H1 (cell line): ENCODE data around the gene RGS3. TPM values are rescaled to one million over a fixed set of nuclear protein-coding genes. Genes with fewer than 3 reads are reported as not detected.

Source experiments
- CTCF ChIA-PET: fragments of 300-600 bp; sonication (Branson Sonifier 250); formaldehyde crosslinking; loops from one replicate; lab custom pipeline; 2021; ENCODE audit not compliant: partially characterized antibody; lab: Charles Lee
- POLR2A ChIA-PET: fragments of 300-600 bp; sonication (Branson Sonifier 250); formaldehyde crosslinking; loops from one replicate; lab custom pipeline; 2021; ENCODE audit warnings: inconsistent platforms; ENCODE audit not compliant: partially characterized antibody; lab: Charles Lee
- DNase-seq, 2 experiments: peaks; one replicate each; pipeline versions ENCODE4 v3.0.0 to v3.0.0-alpha.2; 2010 to 2022; ENCODE audit warnings: low spot score in 2 of 2, low read depth in 1 of 2, mixed read lengths in 1 of 2
- FAIRE-seq: peaks from 2 replicates; lab custom pipeline; 2011; peaks lifted over from hg19 to GRCh38; lab: Jason Lieb, UNC
- H2AFZ ChIP-seq: 2 replicates; pipeline ENCODE4 v1.8.1; 2012; ENCODE audit warnings: low read length, inconsistent platforms
- H2AK5ac ChIP-seq: 2 replicates; pipeline ENCODE4 v1.6.1; 2013; ENCODE audit warnings: low read depth, low read length
- H2BK120ac ChIP-seq: replicated peaks from 2 replicates; pipeline ENCODE3; 2013; ENCODE audit warnings: low read depth, low read length, inconsistent platforms
- H2BK12ac ChIP-seq: 2 replicates; pipeline ENCODE4 v1.6.1; 2013; ENCODE audit warnings: low read depth, low read length
- H2BK15ac ChIP-seq: 2 replicates; pipeline ENCODE4 v1.6.1; 2013; ENCODE audit warnings: low read length
- H2BK20ac ChIP-seq: 2 replicates; pipeline ENCODE4 v1.6.1; 2013; ENCODE audit warnings: low read length
- H2BK5ac ChIP-seq: 2 replicates; pipeline ENCODE4 v1.6.1; 2013; ENCODE audit warnings: low read depth, low read length
- H3K14ac ChIP-seq: 2 replicates; pipeline ENCODE4 v1.6.1; 2013; ENCODE audit warnings: inconsistent platforms; ENCODE audit not compliant: insufficient read length
- H3K18ac ChIP-seq: 2 replicates; pipeline ENCODE4 v1.6.1; 2013; ENCODE audit warnings: low read length; ENCODE audit errors: extremely low read depth
- H3K23ac ChIP-seq: 2 replicates; pipeline ENCODE4 v1.6.1; 2013; ENCODE audit warnings: inconsistent platforms; ENCODE audit not compliant: insufficient read length
- H3K23me2 ChIP-seq: 2 replicates; pipeline ENCODE4 v1.6.1; 2013; ENCODE audit warnings: low read depth, low read length
- H3K27ac ChIP-seq: 2 replicates; pipeline ENCODE4 v1.6.1; 2011; ENCODE audit warnings: low read depth, low read length, inconsistent platforms
- H3K27me3 ChIP-seq, 4 experiments: replicated peaks in 1 of 4; 1 replicate in 1 of 4; 2 replicates in 3 of 4; pipeline versions ENCODE4 v1.6.1 to v1.8.1; 2011 to 2013; ENCODE audit warnings: low read length in 3 of 4, mild to moderate bottlenecking in 3 of 4, inconsistent platforms in 2 of 4, mixed read lengths in 2 of 4, moderate library complexity in 1 of 4; ENCODE audit not compliant: control insufficient read depth in 3 of 4, insufficient read depth in 3 of 4; ENCODE audit errors: extremely low read depth in 1 of 4
- H3K36me3 ChIP-seq, 4 experiments: 2 replicates each; pipeline versions ENCODE4 v1.6.1 to v1.8.1; 2011 to 2013; ENCODE audit warnings: mild to moderate bottlenecking in 4 of 4, low read length in 3 of 4, moderate library complexity in 2 of 4, control low read depth in 1 of 4, inconsistent platforms in 1 of 4; ENCODE audit not compliant: insufficient read depth in 4 of 4, control insufficient read depth in 2 of 4
- H3K4ac ChIP-seq: replicated peaks from 2 replicates; pipeline ENCODE3; 2013; ENCODE audit warnings: low read length, low read depth, mixed read lengths, inconsistent platforms; ENCODE audit not compliant: insufficient read length
- H3K4me1 ChIP-seq, 4 experiments: replicated peaks in 1 of 4; 1 replicate in 1 of 4; 2 replicates in 3 of 4; pipeline versions ENCODE4 v1.6.1 to v1.8.1; 2011 to 2013; ENCODE audit warnings: low read length in 3 of 4, inconsistent platforms in 2 of 4, mixed read lengths in 1 of 4; ENCODE audit not compliant: insufficient read depth in 4 of 4, control insufficient read depth in 3 of 4
- H3K4me2 ChIP-seq, 2 experiments: 2 replicates each; pipeline versions ENCODE4 v1.6.1 to v1.8.1; 2011 to 2013; ENCODE audit warnings: low read depth in 2 of 2, low read length in 2 of 2, control low read depth in 1 of 2, inconsistent platforms in 1 of 2, mild to moderate bottlenecking in 1 of 2; ENCODE audit not compliant: insufficient read depth in 1 of 2
- H3K4me3 ChIP-seq, 4 experiments: fragments of 200-600, 300-600 bp in 1 of 4; sonication (generic), shearing (Covaris generic), sonication (Bioruptor Twin) in 1 of 4; 2 replicates each; pipeline versions ENCODE4 v1.5.1 to v1.8.1; 2011 to 2016; ENCODE audit warnings: low read length in 4 of 4, low read depth in 3 of 4, control low read depth in 2 of 4, inconsistent platforms in 2 of 4, mild to moderate bottlenecking in 2 of 4, mixed read lengths in 1 of 4, moderate library complexity in 1 of 4; ENCODE audit not compliant: insufficient read depth in 2 of 4; ENCODE audit errors: extremely low read depth in 1 of 4
- H3K56ac ChIP-seq: replicated peaks from 2 replicates; pipeline ENCODE3; 2013; ENCODE audit warnings: low read depth, mild to moderate bottlenecking, mixed read lengths, low read length, inconsistent platforms; ENCODE audit not compliant: insufficient read length
- H3K79me1 ChIP-seq: 2 replicates; pipeline ENCODE4 v1.6.1; 2013; ENCODE audit warnings: low read depth, low read length, control low read depth
- H3K79me2 ChIP-seq, 2 experiments: 2 replicates each; pipeline versions ENCODE4 v1.6.1 to v1.8.1; 2012 to 2013; ENCODE audit warnings: low read length in 2 of 2, mild to moderate bottlenecking in 2 of 2, inconsistent platforms in 1 of 2; ENCODE audit not compliant: insufficient read depth in 2 of 2, control insufficient read depth in 1 of 2
- H3K9ac ChIP-seq, 4 experiments: replicated peaks in 1 of 4; 1 replicate in 1 of 4; 2 replicates in 3 of 4; pipeline versions ENCODE4 v1.6.1 to v1.8.1; 2011 to 2013; ENCODE audit warnings: low read depth in 3 of 4, low read length in 3 of 4, control low read depth in 2 of 4, mild to moderate bottlenecking in 2 of 4, moderate library complexity in 2 of 4, inconsistent platforms in 1 of 4; ENCODE audit errors: extremely low read depth in 1 of 4
- H3K9me3 ChIP-seq, 2 experiments: 2 replicates each; pipeline versions ENCODE4 v1.6.1 to v1.8.1; 2012 to 2013; ENCODE audit warnings: mild to moderate bottlenecking in 2 of 2, moderate library complexity in 2 of 2, control low read depth in 1 of 2, inconsistent platforms in 1 of 2, low read depth in 1 of 2, low read length in 1 of 2, mixed read lengths in 1 of 2; ENCODE audit not compliant: insufficient read depth in 2 of 2
- H4K20me1 ChIP-seq, 2 experiments: replicated peaks in 1 of 2; 2 replicates each; pipeline versions ENCODE3 to v1.8.1; 2011 to 2013; ENCODE audit warnings: inconsistent platforms in 2 of 2, low read length in 2 of 2, mild to moderate bottlenecking in 1 of 2; ENCODE audit not compliant: insufficient read depth in 2 of 2, control insufficient read depth in 1 of 2
- H4K5ac ChIP-seq: 2 replicates; pipeline ENCODE4 v1.6.1; 2013; ENCODE audit warnings: low read length, low read depth, mixed read lengths, inconsistent platforms; ENCODE audit not compliant: insufficient read length
- H4K8ac ChIP-seq: 2 replicates; pipeline ENCODE4 v1.8.0; 2013; ENCODE audit warnings: mild to moderate bottlenecking, moderate library complexity, low read length, inconsistent platforms; ENCODE audit not compliant: insufficient read depth; ENCODE audit errors: extremely low read depth
- H4K91ac ChIP-seq: replicated peaks from 2 replicates; pipeline ENCODE3; 2013; ENCODE audit warnings: low read length, mixed read lengths, inconsistent platforms; ENCODE audit not compliant: insufficient read length
- GABPA ChIP-seq: IDR thresholded peaks from 2 replicates; pipeline ENCODE4 v1.6.1; 2011; ENCODE audit warnings: mild to moderate bottlenecking, low read length, moderate library complexity, borderline replicate concordance; ENCODE audit not compliant: insufficient read depth
- HDAC2 ChIP-seq, 2 experiments: fragments of 300-600 bp in 1 of 2; sonication (generic) in 1 of 2; IDR thresholded peaks; 2 replicates each; pipeline ENCODE4 v1.6.1; 2011 to 2012; ENCODE audit warnings: low read depth in 2 of 2, low read length in 2 of 2, mild to moderate bottlenecking in 2 of 2, moderate library complexity in 2 of 2, borderline replicate concordance in 1 of 2, inconsistent platforms in 1 of 2
- MAFK ChIP-seq: IDR thresholded peaks from 2 replicates; pipeline ENCODE4 v1.6.1; 2012; ENCODE audit warnings: low read depth, mild to moderate bottlenecking, improper control_type of control experiment, low read length
- MAX ChIP-seq: IDR thresholded peaks from 2 replicates; pipeline ENCODE4 v1.6.1; 2012; ENCODE audit warnings: inconsistent platforms
- NRF1 ChIP-seq: IDR thresholded peaks from 2 replicates; pipeline ENCODE4 v1.6.1; 2011; ENCODE audit warnings: mild to moderate bottlenecking, low read depth, low read length, improper control_type of control experiment
- PHF8 ChIP-seq: fragments of 200-600 bp; sonication (generic); conservative IDR thresholded peaks from 2 replicates; pipeline ENCODE4 v1.7.1; 2012; ENCODE audit warnings: low read depth, mild to moderate bottlenecking, inconsistent platforms, low read length, moderate library complexity
- RBBP5 ChIP-seq: IDR thresholded peaks from 2 replicates; pipeline ENCODE4 v1.7.1; 2012; ENCODE audit warnings: low read depth, mild to moderate bottlenecking, inconsistent platforms, low read length, moderate library complexity, borderline replicate concordance
- RFX5 ChIP-seq: IDR thresholded peaks from 2 replicates; pipeline ENCODE4 v1.6.1; 2011; ENCODE audit warnings: low read depth, low read length, improper control_type of control experiment, borderline replicate concordance
- TAF7 ChIP-seq: optimal IDR thresholded peaks from 2 replicates; pipeline ENCODE3; 2011; ENCODE audit warnings: low read depth, mild to moderate bottlenecking, inconsistent platforms, low read length, moderate library complexity, borderline replicate concordance
- TBP ChIP-seq: IDR thresholded peaks from 2 replicates; pipeline ENCODE4 v1.6.1; 2011; ENCODE audit warnings: low read depth, low read length, improper control_type of control experiment
- WGBS, 2 experiments: shearing (Covaris generic) in 1 of 2; methylation state at CpG; one replicate each; pipeline versions ENCODE4 v1.1.6 to v1.1.7; 2013 to 2015; ENCODE audit warnings: low lambda C conversion rate in 2 of 2, mixed read lengths in 2 of 2, inconsistent platforms in 1 of 2, low coverage in 1 of 2, missing lambda C conversion rate in 1 of 2; ENCODE audit not compliant: insufficient replicate concordance in 2 of 2, insufficient coverage in 1 of 2, insufficient read length in 1 of 2; ENCODE audit errors: extremely low coverage in 1 of 2, missing lambda C conversion rate in 1 of 2; 5-methylcytosine and 5-hydroxymethylcytosine counted together
- polyA plus RNA-seq, 7 experiments: library from polyadenylated mRNA; depleted of rRNA in 3 of 7; stranded (reverse) in 5 of 7; unstranded in 2 of 7; fragments of >200 nt in 5 of 7; fragments of 200-250 nt in 2 of 7; gene quantifications; 1 replicate in 5 of 7; 2 replicates in 1 of 7; 4 replicates in 1 of 7; pipeline versions ENCODE4 v1.2.1 to v1.2.3, GENCODE V29; 2011 to 2013; ENCODE audit warnings: missing spikeins in 2 of 7, mixed read lengths in 2 of 7
- total RNA-seq: library from RNA; stranded (reverse); fragmentation: NEBNext Ultra II Directional; extraction: Animal tissue kit (Norgen Biotek cat#: 25700); gene quantifications from 2 replicates; pipeline ENCODE4 v1.2.1, GENCODE V29; 2021
- TF ChIP-seq, protein P1 (sequence below): IDR thresholded peaks from 2 replicates; pipeline ENCODE4 v1.6.1; 2011; ENCODE audit warnings: low read depth, mild to moderate bottlenecking, low read length; ENCODE audit not compliant: insufficient read depth

RGS3 gene
- total and polyA plus RNA-seq, 2 of the 8 experiments (the other 6 are each of a cell fraction or from before 2014, with no cell fraction given): 12.6 to 18.2 TPM

DNA sequence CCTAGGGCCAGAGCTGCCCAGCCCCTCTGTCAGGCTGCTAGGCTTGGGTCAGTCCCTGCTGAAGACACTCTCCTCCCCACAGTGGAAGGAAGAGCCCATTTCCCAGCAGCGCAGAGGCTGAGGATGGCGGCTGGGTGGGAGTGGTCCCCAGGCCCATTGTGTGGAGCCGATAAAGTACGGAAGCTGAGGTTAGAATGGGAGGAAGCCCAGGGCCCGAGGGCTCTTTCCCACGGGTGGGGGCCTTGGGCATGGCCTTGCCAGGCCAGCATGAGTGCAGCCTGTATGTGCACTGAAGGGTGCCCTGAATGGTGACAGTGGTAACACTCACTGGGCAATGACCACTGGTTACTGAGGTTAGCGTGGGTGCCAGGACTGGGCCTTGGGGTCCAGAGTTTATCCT is 125.9 kb downstream of the RGS3 start:
- DNase-seq: no peak
- TF ChIP-seq RBBP5: no peak
- TF ChIP-seq NRF1: no peak
- no peak for TF ChIP-seq GABPA
- TF ChIP-seq RFX5: no peak
- TF ChIP-seq HDAC2 (IDR thresholded peaks at IDR 0.05; ENCODE audit: borderline replicate concordance in 1 of 2, low read depth in 2 of 2, low read length in 2 of 2): no peak
- TF ChIP-seq TAF7: no peak
- no peak for TF ChIP-seq TBP
- TF ChIP-seq MAFK: no peak
- TF ChIP-seq PHF8: no peak
- TF ChIP-seq MAX: no peak
- TF ChIP-seq, protein P1, sequence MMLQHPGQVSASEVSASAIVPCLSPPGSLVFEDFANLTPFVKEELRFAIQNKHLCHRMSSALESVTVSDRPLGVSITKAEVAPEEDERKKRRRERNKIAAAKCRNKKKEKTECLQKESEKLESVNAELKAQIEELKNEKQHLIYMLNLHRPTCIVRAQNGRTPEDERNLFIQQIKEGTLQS: no peak

More for the DNA sequence above, 125.9 kb downstream of the RGS3 start:
- ChIA-PET CTCF (interaction anchor here (0.6 to 28.3 kb wide), 29 partner anchors 8 to 316 kb away, joined by 3 to 1065 read pairs (median 5); partner anchors contain the start of genes C9orf43, CDC26, POLE3 and PRPF4), POLR2A (interaction anchor here (0.7 to 1.3 kb wide), 3 partner anchors 10 to 52 kb away, joined by 3 to 5 read pairs (median 3); no protein-coding TSS in a partner anchor)
- H2BK120ac ChIP-seq: no peak overlapping the region
- no peak overlapping the region for H3K23ac ChIP-seq
- H3K14ac ChIP-seq: no peak overlapping the region
- no peak overlapping the region for H3K27ac ChIP-seq
- no peak for FAIRE-seq
- no peak overlapping the region for H4K8ac ChIP-seq
- no peak overlapping the region for H2BK5ac ChIP-seq
- WGBS, 2 experiments: 89% methylated on average over 7 of the region's 7 CpGs; no CpG with 5 or more reads in 1 of the 2 experiments
- H2BK20ac ChIP-seq: no peak overlapping the region
- no peaks in the 10 kb centered on the region for H3K9me3 ChIP-seq
- peaks cover 5 to 15% (median 9%) of the 10 kb centered on the region in 4 experiments; a peak in 6 of 7 replicates for H3K4me1 ChIP-seq
- no peaks in the 10 kb centered on the region for H3K36me3 ChIP-seq
- H3K56ac ChIP-seq: no peak overlapping the region
- H3K79me2 ChIP-seq: peaks cover 0 to 4% of the 10 kb centered on the region in 2 experiments; a peak in 1 of 4 replicates
- H3K9ac ChIP-seq: no peak overlapping the region
- no peak overlapping the region for H2AFZ ChIP-seq
- H2BK15ac ChIP-seq: no peak overlapping the region
- H4K91ac ChIP-seq: no peak overlapping the region
- no peak overlapping the region for H2BK12ac ChIP-seq
- no peak overlapping the region for H2AK5ac ChIP-seq
- no peak overlapping the region for H3K4ac ChIP-seq
- H4K5ac ChIP-seq: no peak overlapping the region
- peaks cover 6% of the 10 kb centered on the region; the same call in 1 of the 2 replicates for H3K23me2 ChIP-seq
- no peak overlapping the region for H3K18ac ChIP-seq
- no peaks in the 10 kb centered on the region for H4K20me1 ChIP-seq
- no peak overlapping the region for H3K4me2 ChIP-seq
- no peak overlapping the region for H3K4me3 ChIP-seq
- H3K79me1 ChIP-seq: peaks cover 4% of the 10 kb centered on the region; the same call in 1 of the 2 replicates
- no peaks in the 10 kb centered on the region for H3K27me3 ChIP-seq
